Activated CD4-positive, alpha-beta T cell treated with anti-CD3 and anti-CD28 coated beads, Interleukin-2, amount 10 ng/mL, durations not matched to agents 24 days and 14 days (primary cell): ENCODE data around the gene TOMM20. TPM values are rescaled to one million over a fixed set of nuclear protein-coding genes. Genes with fewer than 3 reads are reported as not detected.
"Not testable (repeated sequence)": the region's sequence is repeated elsewhere in the genome, so short reads cannot be mapped to it uniquely, and the experiment has no call there.

Source experiments
- DNase-seq: peaks from one replicate; pipeline ENCODE4 v3.0.0; 2022
- H3K27ac Mint-ChIP-seq: one replicate; pipeline ENCODE4 v1.8.0; 2022; ENCODE audit warnings: mild to moderate bottlenecking, mixed read lengths
- H3K27me3 Mint-ChIP-seq: one replicate; pipeline ENCODE4 v1.8.0; 2022; ENCODE audit warnings: mixed read lengths
- H3K36me3 Mint-ChIP-seq: one replicate; pipeline ENCODE4 v1.8.0; 2022; ENCODE audit warnings: low read depth, mild to moderate bottlenecking, mixed read lengths
- H3K4me1 Mint-ChIP-seq: one replicate; pipeline ENCODE4 v1.8.0; 2021; ENCODE audit warnings: mixed read lengths
- H3K4me3 Mint-ChIP-seq: one replicate; pipeline ENCODE4 v1.8.0; 2022; ENCODE audit warnings: mild to moderate bottlenecking, moderate library complexity, mixed read lengths
- H3K9me3 Mint-ChIP-seq: one replicate; pipeline ENCODE4 v1.8.0; 2021; ENCODE audit warnings: mixed read lengths
- intact Hi-C: fragments of 100-400 bp; cut with micrococcal nuclease; formaldehyde crosslinking; loops from one replicate; pipeline ENCODE4 v1.15.1; 2023
- total RNA-seq: library from RNA; stranded (reverse); gene quantifications from 2 replicates; pipeline ENCODE4 v1.2.3, GENCODE V29; 2022

Gene TOMM20
- total RNA-seq, 1 donor from 2014 or later, result 140 TPM

DNA sequence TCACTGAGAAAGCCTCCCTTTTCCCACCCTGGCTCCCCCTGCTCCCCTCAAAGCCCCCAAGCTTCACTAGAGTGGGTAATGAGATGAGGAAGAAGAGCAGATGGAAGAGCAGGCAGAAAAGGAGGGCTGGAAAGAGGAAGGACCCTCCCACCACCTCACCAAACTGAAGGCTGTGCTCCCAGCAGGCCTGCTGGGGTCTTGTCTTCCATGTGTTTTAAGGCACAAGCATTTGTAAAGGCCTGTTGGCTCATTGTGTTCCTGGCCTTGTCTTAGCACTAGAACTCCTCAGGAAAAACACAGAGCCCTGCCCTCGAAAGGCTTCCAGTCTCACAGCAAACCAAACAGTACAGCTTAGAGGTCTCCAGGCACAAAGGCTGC lies 51.5 kb downstream of the TOMM20 start:
- H3K27me3 Mint-ChIP-seq, result no peaks in the 10 kb centered on the region
- peak overlapping the region; percentile 64 for H3K4me3 Mint-ChIP-seq
- H3K9me3 Mint-ChIP-seq, result no peaks in the 10 kb centered on the region
- intact Hi-C loops, result loop anchor here (2.0 kb wide), 1 partner anchor 14 kb away; no protein-coding TSS in a partner anchor
- peaks cover 2% of the 10 kb centered on the region for H3K36me3 Mint-ChIP-seq
- no peak for DNase-seq
- H3K27ac Mint-ChIP-seq, result no peak overlapping the region
- peaks cover 35% of the 10 kb centered on the region for H3K4me1 Mint-ChIP-seq

DNA sequence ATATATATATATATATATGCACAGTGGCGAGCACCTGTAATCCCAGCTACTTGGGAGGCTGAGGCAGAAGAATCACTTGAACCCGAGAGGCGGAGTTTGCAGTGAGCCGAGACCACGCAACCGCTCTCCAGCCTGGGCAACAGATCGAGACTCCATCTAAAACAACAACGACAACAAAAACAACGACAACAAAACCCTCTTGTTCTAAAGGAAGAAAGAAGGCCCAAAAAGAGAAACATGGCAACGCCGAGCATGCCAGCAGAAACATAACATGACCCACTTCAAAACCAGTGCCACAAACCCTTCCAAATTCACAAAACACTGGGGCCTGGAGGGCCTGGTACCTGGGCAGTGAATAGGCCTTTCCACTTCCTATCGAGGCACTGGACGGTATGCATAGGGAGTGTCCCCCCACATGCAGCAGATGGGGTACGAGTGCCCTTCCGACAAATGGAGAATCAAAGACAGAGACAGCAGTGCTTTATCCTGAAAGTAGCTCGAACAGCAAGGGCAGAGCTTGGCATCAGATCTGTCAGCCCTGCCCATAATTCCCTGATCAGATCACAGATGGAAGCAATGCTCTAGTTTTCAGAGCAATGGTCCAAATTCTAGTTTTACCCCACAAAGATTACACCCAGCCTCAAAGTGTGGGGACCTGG lies 52.0 kb downstream of the TOMM20 start:
- intact Hi-C loops, result loop anchor here (2.0 kb wide), 1 partner anchor 14 kb away; no protein-coding TSS in a partner anchor
- no peaks in the 10 kb centered on the region for H3K27me3 Mint-ChIP-seq
- H3K9me3 Mint-ChIP-seq, result no peaks in the 10 kb centered on the region
- H3K4me1 Mint-ChIP-seq, result peaks cover 40% of the 10 kb centered on the region
- H3K36me3 Mint-ChIP-seq, result peaks cover 2% of the 10 kb centered on the region
- no peak for DNase-seq
- H3K27ac Mint-ChIP-seq, result no peak overlapping the region
- peak overlapping the region; percentile 58 for H3K4me3 Mint-ChIP-seq

DNA sequence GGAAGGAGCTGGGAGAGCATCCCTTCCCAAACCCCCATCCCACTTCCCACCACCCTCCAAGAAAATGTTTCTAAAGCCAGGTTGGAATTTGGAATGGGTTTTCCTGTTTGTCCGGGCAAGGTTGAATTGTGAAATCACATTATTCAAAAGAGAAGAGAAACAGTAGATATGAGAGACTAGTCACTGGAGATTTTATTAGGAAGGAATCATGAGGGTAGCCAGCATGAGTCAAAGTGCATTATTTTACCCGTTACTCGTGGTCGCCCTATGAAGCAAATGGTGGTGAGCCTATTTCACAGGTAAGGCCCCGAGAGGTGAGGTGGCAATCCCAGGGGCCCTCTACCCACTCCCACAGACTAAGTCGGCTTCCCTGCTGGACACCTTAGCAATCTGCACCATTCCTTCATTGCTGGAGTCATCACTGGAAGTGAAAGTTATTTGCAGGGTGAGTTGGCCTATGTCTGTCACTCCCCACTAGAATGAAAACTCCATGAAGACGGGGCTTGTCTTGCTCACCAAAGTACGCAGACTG lies 52.8 kb downstream of the TOMM20 start:
- Mint-ChIP-seq H3K4me1 (peaks cover 35% of the 10 kb centered on the region), H3K27ac (peak overlapping the region; percentile 100), H3K9me3 (no peaks in the 10 kb centered on the region), H3K36me3 (peaks cover 2% of the 10 kb centered on the region), H3K27me3 (no peaks in the 10 kb centered on the region), H3K4me3 (peak overlapping the region; percentile 69)
- intact Hi-C loops, result loop anchor here (1.0 to 2.0 kb wide), 8 partner anchors 13 to 575 kb away; no protein-coding TSS in a partner anchor
- no peak for DNase-seq

DNA sequence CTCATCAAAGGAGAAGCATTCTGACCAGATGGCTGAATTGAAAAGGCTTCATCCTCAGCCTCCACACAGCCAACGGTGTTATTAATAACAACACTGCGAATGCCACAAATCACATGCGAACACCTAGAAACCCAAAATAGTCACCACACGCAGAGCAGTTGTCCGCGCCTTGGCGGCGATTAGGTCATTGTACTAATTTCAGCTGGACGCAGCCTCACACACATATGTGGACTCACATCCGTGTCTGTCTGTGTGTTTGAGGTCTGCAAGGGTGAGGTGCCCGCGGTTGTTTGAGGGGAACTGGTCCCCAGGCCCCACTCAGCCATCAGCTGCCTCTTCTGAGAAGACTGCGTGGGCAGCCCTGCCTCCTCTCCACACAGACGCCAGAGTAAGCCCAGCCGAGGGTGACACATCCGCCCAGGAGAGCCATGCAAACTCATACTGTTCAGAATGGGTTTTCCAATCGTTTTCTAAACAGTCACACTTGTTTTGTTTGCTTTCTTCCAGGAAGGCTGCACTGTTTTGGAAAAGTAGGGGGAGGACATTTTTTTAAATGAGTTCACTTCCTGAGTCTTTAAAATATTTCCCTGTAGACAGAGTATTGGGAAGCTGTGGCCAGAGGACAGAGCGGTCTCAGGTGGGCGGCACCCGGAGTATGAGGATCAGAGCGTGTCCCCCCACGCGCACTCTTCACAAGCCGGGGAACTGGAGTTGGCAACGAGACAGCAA lies 53.4 kb downstream of the TOMM20 start:
- Mint-ChIP-seq H3K27ac (peak overlapping the region; percentile 100), H3K27me3 (no peaks in the 10 kb centered on the region), H3K9me3 (no peaks in the 10 kb centered on the region), H3K4me1 (peaks cover 31% of the 10 kb centered on the region), H3K4me3 (peak overlapping the region; percentile 69), H3K36me3 (peaks cover 2% of the 10 kb centered on the region)
- DNase-seq, result peak; percentile 82
- intact Hi-C loops, result loop anchor here (1.0 to 2.0 kb wide), 7 partner anchors 88 to 574 kb away; no protein-coding TSS in a partner anchor

DNA sequence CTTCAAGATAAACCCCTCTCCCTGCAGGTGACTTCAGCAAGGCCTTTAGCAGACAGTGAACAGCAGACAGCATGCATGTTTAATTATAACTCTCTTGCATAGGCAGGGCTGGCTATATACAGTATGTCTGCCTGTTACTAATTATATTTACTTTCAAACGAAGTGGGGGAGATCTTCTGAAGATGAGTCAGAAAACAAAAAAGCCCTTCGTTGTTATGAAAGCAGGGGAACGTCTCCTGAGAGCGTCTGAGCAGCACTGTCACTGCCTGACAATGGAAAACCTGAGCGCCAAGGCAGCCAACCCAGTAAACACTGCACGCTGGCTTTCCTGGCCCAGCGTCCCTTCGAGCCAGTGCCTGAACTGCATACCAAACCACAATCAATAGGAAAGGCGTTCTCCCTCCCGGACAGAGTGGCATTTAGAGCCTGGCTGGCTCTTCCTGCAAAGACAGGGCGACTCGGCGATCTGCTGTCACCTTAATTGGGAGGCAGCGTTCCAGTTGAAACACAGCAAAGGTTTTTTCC lies 54.1 kb downstream of the TOMM20 start:
- peaks cover 2% of the 10 kb centered on the region for H3K36me3 Mint-ChIP-seq
- DNase-seq, result peak; percentile 79
- no peaks in the 10 kb centered on the region for H3K27me3 Mint-ChIP-seq

DNA sequence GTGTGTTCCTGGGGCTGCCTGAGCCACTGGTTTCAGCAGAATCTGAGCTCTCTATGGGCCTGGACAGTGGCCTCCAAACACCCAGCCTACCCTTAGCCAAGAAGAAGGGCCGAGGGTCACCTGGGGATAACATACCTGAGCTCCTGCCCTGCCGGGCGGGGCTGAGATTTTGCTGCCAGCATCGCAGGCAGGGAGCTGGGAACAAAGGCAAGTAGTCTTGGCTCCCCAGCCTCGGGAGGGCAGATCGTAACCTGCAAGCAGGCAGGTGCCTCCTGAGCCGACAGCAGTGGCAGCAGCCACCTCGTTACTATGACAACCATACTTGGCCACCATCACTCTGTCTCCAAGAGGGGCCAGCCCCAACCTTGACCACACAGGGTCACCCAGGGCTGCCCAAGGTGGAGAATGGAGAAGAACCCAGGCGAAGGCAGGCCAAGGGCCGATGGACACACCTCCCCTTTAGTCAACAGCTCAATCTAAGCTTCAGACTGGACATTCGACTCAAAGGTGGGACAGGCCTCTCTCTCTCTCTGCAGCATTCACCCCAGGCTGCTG lies 54.6 kb downstream of the TOMM20 start:
- Mint-ChIP-seq H3K36me3 (peaks cover 2% of the 10 kb centered on the region), H3K4me3 (peak overlapping the region; percentile 69), H3K4me1 (peaks cover 31% of the 10 kb centered on the region), H3K27me3 (no peaks in the 10 kb centered on the region), H3K27ac (peak overlapping the region; percentile 100), H3K9me3 (no peaks in the 10 kb centered on the region)
- intact Hi-C loops, result loop anchor here (1.0 to 2.0 kb wide), 7 partner anchors 26 to 471 kb away; no protein-coding TSS in a partner anchor
- DNase-seq, result no peak

More for the DNA sequence above, 54.1 kb downstream of the TOMM20 start:
- H3K27ac Mint-ChIP-seq, result peak overlapping the region; percentile 100
- H3K9me3 Mint-ChIP-seq, result no peaks in the 10 kb centered on the region
- peak overlapping the region; percentile 69 for H3K4me3 Mint-ChIP-seq
- peaks cover 31% of the 10 kb centered on the region for H3K4me1 Mint-ChIP-seq
- intact Hi-C loops, result loop anchor here (1.0 to 2.0 kb wide), 11 partner anchors 26 to 573 kb away; no protein-coding TSS in a partner anchor

DNA sequence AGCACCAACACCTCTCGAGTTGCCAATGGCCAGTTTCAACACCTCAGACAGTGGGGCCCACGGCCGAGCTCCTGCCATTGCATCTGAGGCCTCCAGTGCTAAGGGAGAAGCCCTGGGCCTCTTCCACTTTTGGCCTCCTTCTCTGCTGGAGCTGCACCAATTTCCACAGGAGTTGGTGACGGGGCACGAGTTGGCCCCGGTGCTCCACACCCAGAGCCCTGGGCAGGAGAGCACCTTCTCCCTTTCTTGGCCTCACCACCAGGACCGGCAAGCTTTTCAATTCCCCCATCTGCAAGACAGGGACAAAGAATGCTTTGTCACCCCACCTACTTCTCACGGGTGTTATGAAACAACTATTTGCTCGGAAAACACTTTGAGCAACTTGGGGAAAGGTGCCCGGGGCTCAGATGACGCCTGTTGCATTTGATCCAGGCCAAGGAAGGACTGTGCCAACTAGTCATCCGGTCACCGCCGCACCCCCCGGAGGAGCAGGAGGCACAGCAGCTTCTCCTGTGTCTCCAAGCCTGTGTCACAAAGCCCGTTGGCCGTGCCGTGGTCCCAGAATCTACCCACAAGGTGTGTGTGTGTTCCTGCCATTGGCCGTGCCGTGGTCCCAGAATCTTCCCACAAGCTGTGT lies 55.2 kb downstream of the TOMM20 start:
- Mint-ChIP-seq H3K9me3 (no peaks in the 10 kb centered on the region), H3K4me1 (peaks cover 32% of the 10 kb centered on the region), H3K4me3 (no peak overlapping the region), H3K27ac (peak overlapping the region; percentile 100), H3K27me3 (no peaks in the 10 kb centered on the region), H3K36me3 (peaks cover 2% of the 10 kb centered on the region)
- intact Hi-C loops, result no loop called here
- DNase-seq, result no peak

DNA sequence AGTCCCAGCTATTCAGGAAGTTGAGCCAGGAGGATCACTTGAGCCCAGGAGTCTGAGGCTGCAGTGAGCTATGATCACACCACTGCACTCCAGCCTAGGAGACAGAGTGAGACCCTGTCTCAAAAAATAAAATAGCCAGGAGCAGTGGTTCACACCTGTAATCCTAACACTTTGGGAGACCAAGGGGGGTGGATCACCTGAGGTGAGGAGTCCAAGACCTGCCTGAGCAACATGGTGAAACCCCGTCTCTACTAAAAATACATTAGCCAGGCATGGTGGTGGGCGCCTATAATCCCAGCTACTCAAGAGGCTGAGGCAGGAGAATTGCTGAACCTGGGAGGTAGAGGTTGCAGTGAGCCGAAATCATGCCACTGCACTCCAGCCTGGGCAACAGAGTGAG lies 56.1 kb downstream of the TOMM20 start:
- Mint-ChIP-seq H3K4me1 (peaks cover 40% of the 10 kb centered on the region), H3K27ac (peak overlapping the region; percentile 32)
- H3K36me3 Mint-ChIP-seq, H3K9me3 Mint-ChIP-seq, DNase-seq, H3K27me3 Mint-ChIP-seq, intact Hi-C loops, H3K4me3 Mint-ChIP-seq: not testable (repeated sequence)

DNA sequence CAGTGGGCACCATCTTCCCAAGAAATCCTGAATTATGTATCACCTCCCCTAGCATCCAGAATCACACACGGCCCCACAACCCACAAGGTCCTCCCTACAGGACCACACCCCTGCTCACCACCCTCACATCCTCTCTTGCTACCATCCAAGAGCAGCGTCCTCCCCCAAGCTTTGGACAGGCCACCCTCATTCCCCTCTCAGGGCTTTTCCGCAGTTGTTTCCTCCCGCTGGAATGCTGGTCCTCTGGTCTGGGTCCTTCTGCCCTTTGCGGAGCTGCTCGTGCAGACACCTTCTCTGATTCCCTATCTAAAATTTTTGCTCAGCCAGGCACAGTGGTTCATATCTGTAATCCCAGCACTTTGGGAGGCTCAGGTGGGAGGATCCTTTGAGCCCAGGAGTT lies 56.5 kb downstream of the TOMM20 start:
- no peak overlapping the region for H3K27ac Mint-ChIP-seq
- no peaks in the 10 kb centered on the region for H3K36me3 Mint-ChIP-seq
- no peaks in the 10 kb centered on the region for H3K9me3 Mint-ChIP-seq
- no peaks in the 10 kb centered on the region for H3K27me3 Mint-ChIP-seq
- no peak overlapping the region for H3K4me3 Mint-ChIP-seq
- no peak for DNase-seq
- peaks cover 43% of the 10 kb centered on the region for H3K4me1 Mint-ChIP-seq
- intact Hi-C loops, result no loop called here

DNA sequence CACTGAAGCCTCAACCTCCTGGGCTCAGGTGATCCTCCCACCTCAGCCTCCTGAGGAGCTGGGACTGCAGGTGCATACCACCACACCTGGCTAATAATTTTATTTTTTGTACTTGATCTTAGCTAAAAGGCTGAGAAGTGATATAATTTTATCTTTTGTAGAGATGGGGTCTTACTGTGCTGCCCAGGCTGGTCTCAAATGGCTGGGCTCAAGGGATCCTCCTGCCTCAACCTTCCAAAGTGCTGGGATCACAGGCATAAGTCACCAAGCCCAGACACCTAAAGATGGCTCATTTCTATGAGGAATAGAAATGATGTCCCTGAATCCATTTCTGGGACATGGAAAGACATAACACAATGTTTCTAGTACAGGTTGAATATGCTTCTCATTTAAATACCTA lies 57.8 kb downstream of the TOMM20 start:
- no peaks in the 10 kb centered on the region for H3K9me3 Mint-ChIP-seq
- H3K4me1 Mint-ChIP-seq, result peaks cover 39% of the 10 kb centered on the region
- H3K27me3 Mint-ChIP-seq, result no peaks in the 10 kb centered on the region
- DNase-seq, result no peak
- no peak overlapping the region for H3K27ac Mint-ChIP-seq
- intact Hi-C loops, result no loop called here
- no peak overlapping the region for H3K4me3 Mint-ChIP-seq
- no peaks in the 10 kb centered on the region for H3K36me3 Mint-ChIP-seq

DNA sequence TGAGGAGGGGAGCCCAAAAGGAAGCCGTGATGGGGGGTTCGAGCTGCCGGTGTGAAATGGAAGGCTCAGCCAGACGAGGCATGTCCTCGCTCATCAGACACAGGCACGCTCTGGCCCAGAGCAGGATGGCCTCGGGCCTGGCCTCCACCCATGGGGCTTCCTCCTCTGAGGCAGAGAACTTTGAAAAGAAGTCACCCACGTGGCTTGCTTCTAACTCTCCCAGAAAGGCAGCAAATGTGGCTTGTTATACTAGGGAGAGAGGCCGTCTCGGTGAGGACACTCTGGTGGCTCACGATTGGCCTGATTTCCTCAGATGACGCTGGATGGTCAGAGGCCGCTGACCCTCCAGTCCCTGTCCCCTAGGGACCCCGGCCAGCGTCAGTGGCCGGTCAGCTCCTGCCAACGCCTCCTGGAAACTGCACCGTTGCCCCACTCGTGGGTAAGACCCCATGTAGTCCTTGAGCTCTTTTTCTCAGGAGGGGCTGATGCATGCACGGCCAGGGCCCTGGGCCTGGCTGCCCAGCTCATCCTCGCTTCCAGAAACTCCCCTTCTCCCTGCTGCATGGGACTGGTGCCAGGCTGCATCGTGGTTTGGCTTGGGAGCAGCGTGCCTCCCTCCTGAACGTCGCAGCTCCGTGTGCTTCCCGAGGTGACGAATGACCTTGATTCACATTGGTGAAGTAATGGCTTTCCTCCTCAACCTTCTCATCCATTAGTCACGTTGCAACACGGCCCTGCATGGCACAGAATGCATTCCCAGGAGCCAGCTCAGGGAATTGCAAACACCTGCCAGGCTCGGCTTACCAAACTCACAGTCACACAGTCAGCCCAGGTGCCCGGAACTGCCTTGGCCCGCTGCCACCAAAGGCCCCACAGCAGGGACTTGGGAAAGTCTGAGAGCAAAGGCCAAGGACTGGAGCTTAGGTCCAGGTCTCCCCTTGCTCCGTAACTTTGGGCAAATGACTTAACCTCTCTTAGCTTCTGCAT lies 58.8 kb downstream of the TOMM20 start:
- no peak for DNase-seq
- Mint-ChIP-seq H3K36me3 (peaks cover 2% of the 10 kb centered on the region), H3K4me3 (no peak overlapping the region), H3K9me3 (no peaks in the 10 kb centered on the region), H3K4me1 (peaks cover 33% of the 10 kb centered on the region), H3K27me3 (no peaks in the 10 kb centered on the region), H3K27ac (peak overlapping the region; percentile 34)
- intact Hi-C loops, result no loop called here

DNA sequence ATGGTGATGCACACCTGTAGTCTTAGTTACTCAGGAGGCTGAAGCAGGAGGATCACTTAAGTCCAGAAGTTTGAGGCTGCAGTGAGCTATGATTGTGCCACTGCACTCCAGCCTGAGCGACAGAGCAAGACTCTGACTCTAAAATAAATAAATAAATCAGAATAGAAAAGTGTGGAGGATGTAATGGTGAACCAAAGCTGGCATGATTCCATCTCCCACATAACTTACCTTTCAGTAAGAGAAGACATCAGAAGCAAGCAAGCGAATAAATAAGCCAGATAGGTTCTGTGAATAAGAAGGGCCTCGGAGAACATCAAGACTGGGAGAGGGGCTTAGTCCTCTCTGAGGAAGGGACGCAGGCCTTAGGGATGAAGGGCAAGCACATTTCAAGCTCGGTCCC lies 59.5 kb downstream of the TOMM20 start:
- H3K36me3 Mint-ChIP-seq, result peaks cover 3% of the 10 kb centered on the region
- no peak overlapping the region for H3K27ac Mint-ChIP-seq
- no peaks in the 10 kb centered on the region for H3K27me3 Mint-ChIP-seq
- no peak overlapping the region for H3K4me3 Mint-ChIP-seq
- no peaks in the 10 kb centered on the region for H3K9me3 Mint-ChIP-seq
- DNase-seq, result no peak
- intact Hi-C loops, result no loop called here
- peaks cover 27% of the 10 kb centered on the region for H3K4me1 Mint-ChIP-seq
